Loucy (cell line): Measurements from ENCODE around the gene FZD10.

ENCODE experiments used
- EZH2phosphoT487 ChIP-seq: fragments of 200-600 bp; IDR thresholded peaks from 2 replicates; pipeline ENCODE4 v1.6.1; 2018; ENCODE audit warnings: antibody characterized with exemption, mild to moderate bottlenecking, moderate library complexity, borderline replicate concordance
- TF ChIP-seq, protein P1 (sequence below): fragments of 200-600 bp; sonication (generic); conservative IDR thresholded peaks from 2 replicates; pipeline ENCODE4 v1.5.1; 2014; ENCODE audit warnings: mild to moderate bottlenecking, antibody characterized with exemption, low read length

DNA sequence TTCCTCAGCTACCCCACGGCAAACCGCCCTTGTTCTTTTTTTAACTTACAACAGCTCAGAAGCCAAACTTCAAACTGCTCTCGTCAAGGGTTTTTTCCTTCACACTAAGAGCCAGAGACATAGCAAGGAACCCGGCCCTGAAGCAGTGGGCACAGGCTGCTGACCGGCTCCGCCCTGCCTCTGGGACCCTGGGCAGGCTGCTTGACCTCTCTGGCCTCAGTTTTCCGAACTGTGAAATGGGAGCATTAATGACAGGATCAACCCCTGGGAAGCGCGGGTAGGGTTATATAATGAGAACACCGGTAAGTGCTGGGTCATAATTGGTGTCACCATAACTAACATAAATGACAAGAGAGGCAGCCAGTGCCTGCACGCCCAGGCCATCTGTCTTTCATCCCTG lies 21.2 kb upstream of the FZD10 start:
- TF ChIP-seq, protein P1, sequence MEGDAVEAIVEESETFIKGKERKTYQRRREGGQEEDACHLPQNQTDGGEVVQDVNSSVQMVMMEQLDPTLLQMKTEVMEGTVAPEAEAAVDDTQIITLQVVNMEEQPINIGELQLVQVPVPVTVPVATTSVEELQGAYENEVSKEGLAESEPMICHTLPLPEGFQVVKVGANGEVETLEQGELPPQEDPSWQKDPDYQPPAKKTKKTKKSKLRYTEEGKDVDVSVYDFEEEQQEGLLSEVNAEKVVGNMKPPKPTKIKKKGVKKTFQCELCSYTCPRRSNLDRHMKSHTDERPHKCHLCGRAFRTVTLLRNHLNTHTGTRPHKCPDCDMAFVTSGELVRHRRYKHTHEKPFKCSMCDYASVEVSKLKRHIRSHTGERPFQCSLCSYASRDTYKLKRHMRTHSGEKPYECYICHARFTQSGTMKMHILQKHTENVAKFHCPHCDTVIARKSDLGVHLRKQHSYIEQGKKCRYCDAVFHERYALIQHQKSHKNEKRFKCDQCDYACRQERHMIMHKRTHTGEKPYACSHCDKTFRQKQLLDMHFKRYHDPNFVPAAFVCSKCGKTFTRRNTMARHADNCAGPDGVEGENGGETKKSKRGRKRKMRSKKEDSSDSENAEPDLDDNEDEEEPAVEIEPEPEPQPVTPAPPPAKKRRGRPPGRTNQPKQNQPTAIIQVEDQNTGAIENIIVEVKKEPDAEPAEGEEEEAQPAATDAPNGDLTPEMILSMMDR: no peak
- no peak for TF ChIP-seq EZH2phosphoT487
